HUDEP-2 (cell line): Measurements from ENCODE around the gene RPS6KC1.
"Not testable (repeated sequence)": the region's sequence is repeated elsewhere in the genome, so short reads cannot be mapped to it uniquely, and the experiment has no call there.

ENCODE experiments used
- DNase-seq, 76 experiments: peaks; one replicate each; lab custom pipeline; 2025; ENCODE audit not compliant: unreplicated experiment in 76 of 76; lab: John Stamatoyannopoulos, UW

Gene RPS6KC1, protein sequence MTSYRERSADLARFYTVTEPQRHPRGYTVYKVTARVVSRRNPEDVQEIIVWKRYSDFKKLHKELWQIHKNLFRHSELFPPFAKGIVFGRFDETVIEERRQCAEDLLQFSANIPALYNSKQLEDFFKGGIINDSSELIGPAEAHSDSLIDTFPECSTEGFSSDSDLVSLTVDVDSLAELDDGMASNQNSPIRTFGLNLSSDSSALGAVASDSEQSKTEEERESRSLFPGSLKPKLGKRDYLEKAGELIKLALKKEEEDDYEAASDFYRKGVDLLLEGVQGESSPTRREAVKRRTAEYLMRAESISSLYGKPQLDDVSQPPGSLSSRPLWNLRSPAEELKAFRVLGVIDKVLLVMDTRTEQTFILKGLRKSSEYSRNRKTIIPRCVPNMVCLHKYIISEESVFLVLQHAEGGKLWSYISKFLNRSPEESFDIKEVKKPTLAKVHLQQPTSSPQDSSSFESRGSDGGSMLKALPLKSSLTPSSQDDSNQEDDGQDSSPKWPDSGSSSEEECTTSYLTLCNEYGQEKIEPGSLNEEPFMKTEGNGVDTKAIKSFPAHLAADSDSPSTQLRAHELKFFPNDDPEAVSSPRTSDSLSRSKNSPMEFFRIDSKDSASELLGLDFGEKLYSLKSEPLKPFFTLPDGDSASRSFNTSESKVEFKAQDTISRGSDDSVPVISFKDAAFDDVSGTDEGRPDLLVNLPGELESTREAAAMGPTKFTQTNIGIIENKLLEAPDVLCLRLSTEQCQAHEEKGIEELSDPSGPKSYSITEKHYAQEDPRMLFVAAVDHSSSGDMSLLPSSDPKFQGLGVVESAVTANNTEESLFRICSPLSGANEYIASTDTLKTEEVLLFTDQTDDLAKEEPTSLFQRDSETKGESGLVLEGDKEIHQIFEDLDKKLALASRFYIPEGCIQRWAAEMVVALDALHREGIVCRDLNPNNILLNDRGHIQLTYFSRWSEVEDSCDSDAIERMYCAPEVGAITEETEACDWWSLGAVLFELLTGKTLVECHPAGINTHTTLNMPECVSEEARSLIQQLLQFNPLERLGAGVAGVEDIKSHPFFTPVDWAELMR

DNA sequence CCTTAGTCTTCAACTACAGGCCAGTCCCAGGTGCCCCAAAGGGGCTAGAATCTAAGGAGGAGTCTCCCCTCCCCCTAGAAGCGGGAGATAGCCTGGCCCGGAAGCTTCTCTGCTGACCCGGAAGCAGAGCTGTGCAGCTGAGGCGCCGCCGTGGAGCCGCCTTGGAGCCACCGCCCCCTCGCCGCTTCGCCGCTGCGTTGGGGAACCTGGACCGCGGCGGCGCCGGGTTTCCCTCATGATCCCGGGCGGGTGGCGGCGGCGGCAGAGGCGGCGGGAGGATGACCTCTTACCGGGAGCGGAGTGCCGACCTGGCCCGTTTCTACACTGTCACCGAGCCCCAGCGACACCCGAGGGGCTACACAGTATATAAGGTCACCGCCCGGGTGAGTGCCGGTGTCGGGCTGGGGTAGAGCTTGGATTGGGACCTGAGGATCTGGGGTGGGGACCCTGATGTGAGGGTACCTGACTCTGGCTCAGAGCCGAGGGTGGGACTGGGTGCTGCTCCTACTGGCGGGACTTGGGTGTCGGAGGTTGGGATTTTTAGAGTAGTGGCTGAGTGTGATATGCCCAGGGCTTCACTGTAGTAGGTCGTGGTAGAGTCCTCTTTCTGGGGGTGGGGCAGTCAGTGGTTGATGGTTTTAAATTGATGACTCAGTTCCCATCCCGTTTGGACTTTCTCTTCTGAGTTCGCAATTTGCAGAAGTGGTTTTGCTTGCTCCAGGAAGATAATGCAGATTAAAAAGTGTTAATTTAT lies at the start of gene RPS6KC1:
RPS6KC1 (plus strand) TSS at position 115 of the 754 bp plus-strand sequence; CDS start at position 279, 164 bp downstream.
- DNase-seq: peak in 74 of 76 experiments; percentile 16 to 83 (median 68)

- DNase-seq: no peak
Observed at GRCh38 chr1:213003256-213003655, 47.8 kb upstream of the RPS6KC1 start.

DNA sequence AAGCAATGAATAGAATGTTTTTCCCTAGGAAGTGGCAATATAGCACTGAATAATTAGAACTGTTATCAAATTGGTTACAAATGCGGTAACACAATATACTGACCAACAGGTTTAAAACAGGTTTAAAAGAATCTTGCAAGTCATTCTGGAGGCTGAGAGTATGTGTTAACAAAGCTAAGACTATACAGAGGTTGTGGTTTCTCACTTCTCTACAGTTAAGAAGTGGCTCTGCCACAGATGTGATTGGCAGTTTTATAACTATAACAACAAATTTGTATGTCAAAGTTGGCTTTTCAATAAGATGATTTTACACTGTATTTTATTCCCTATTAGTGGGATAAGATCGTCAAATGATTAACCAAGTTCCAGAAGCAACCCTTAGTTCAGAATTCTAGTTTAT lies 42.5 kb upstream of the RPS6KC1 start:
- DNase-seq: no peak

- DNase-seq: peak in 1 of 76 experiments; percentile 1
Observed at GRCh38 chr1:213014642-213015041, 36.4 kb upstream of the RPS6KC1 start.

DNA sequence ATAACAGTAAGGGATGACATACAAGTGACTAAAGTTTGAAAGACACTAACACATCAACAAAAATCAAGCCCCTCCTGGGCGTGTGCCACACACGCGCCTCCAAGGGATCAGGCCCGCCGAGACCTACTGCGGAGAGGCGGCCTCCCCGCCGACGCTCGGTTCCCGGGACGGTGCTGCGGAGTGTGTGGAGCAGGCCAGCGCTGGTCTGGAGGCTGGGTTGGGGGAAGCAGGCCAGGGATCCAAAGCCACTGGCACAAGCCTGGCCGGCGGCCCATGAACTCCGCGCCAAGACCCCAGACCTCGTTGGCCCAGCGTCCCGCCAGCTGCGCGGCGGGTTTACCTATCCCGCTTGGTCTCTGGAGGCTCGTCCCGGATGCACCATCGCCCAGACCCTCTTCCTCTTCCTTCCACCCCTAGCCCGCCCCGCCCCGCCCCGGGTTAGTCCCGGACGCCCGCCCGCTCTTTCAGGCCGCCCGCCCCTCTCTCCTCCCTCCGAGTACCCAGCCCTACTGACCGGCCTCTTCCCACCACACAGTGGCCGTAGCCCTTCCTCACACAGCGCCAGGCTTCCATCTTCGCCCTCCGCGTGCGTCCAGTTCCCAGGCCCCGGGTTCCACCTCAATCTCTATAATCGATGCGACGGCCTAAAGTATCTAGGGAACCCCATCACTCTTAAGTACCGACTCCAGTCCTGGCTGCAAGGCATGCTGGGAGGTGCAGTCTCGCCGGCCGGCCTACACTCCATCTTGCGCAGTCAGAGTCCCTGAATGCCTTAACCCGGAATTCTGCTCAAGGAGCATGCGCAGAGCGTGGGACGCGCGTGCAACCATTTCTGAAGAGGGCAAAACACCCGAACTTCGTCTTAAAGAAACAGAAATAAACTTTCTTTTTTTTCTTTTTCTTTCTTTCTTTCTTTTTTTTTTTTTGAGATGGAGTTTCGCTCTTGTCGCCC lies 35.7 kb upstream of the RPS6KC1 start, which contains the start of gene ANGEL2:
ANGEL2 (minus strand) TSS at position 769 of the 952 bp plus-strand sequence; CDS start at position 573, 196 bp downstream.
- peak; percentile 51 to 96 (median 90) for DNase-seq

- DNase-seq: peak in 5 of 76 experiments; percentile 1 to 10 (median 4)
Observed at GRCh38 chr1:213017447-213018273, 33.4 kb upstream of the RPS6KC1 start.

- DNase-seq: no peak
Observed at GRCh38 chr1:213019450-213019849, 31.6 kb upstream of the RPS6KC1 start.

- no peak for DNase-seq
Observed at GRCh38 chr1:213020016-213020415, 31.0 kb upstream of the RPS6KC1 start.

DNA sequence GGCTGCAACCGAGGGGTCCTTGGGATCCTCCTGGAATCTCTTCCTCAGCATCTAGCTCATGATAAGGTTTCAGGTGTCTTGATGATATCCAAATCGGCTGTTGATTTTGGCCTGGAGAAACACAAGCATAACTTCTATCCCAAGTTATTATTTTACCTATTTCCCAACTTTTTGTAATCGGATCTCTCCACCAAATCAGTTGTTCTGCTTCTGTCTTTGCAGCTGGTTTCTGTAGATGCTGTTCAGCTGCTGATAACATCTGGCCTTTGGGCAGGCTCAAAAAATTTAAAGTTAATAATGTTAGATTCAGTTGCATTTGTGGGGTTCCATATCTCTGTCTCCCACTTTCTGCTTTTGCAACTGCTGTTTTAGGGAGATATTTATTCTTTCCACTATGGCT lies 24.0 kb upstream of the RPS6KC1 start:
- DNase-seq: not testable (repeated sequence)

GRCh38 chr1:213032651-213033050 lies 18.4 kb upstream of the RPS6KC1 start:
- no peak for DNase-seq

- DNase-seq: no peak
Observed at GRCh38 chr1:213034713-213035112, 16.3 kb upstream of the RPS6KC1 start.

- DNase-seq: no peak
Observed at GRCh38 chr1:213035573-213035972, 15.5 kb upstream of the RPS6KC1 start.

DNA sequence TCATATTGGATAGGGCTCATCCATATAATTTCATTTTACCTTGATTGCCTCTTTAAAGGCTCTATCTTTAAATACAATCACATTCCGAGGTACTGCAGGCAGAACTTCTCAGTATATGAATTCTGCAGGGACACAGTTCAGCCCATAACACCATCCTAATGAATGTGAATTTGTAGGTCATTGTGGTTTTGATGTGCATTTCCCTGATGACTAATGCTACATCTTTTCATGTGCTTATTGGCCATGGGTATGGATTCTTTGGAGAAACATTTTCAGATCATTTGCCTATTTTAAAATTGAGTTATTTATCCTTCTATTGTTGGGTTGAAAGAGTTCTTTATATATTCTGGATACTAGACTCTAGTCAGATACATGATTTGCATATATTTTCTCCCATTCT lies 9.6 kb upstream of the RPS6KC1 start:
- DNase-seq: no peak

DNA sequence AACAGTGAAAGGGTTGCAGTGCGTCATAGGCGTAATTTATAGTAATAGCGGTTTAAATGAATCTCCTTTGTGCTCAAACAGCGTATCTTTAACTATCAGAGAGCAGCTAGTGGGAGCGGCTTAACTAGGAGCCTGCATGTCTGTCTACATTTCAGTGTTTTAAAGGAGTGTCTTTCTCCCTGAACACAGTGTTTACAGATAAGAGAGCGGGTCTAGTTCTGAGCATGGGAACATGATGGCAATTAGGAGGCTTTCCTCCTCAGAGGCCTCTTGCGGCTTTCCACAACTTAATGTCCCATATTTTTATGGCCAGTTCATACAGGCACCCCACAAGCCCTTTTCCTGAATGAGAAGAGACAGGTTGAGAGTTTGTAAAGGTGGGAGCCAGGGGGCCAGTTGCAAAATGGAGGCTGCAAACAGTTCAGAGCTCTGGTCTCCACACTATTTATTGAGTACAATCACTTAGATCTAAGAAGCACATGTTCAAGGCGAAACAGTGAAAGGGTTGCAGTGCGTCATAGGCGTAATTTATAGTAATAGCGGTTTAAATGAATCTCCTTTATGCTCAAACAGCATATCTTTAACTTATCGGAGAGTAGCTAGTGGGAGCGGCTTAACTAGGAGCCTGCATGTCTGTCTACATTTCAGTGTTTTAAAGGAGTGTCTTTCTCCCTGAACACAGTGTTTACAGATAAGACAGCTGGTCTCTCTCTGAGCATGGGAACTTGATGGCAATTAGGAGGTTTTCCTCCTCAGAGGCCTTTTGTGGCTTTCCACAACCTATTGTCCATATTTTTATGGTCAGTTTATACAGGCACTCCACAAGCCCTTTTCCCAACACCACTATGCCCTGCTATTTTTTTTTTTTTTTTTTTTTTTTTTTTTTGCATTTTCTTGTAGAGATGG lies 5.5 kb upstream of the RPS6KC1 start:
- peak in 7 of 76 experiments; percentile 11 to 22 (median 18) for DNase-seq

DNA sequence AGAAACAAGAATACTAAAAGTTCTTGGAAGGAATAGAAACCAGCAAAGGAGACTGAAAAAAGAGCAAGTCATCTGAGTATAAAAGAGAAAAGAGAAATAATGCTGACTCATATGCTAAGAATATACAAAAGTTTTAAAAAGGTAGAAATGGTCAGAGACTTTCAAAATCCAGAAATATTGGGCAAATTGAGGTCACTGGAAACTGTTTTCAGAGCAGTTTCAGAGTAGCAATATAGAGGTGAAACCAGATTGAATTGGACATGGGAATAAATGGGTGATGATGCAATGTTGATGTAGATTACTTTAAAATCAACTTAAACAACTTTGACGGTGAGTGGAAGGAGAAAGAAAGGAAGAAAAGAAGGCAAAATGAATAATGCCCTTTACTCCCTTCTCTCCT lies 1.8 kb upstream of the RPS6KC1 start:
- DNase-seq: no peak

- no peak for DNase-seq
Observed at GRCh38 chr1:213050745-213051126, 305 bp upstream of the RPS6KC1 start.

DNA sequence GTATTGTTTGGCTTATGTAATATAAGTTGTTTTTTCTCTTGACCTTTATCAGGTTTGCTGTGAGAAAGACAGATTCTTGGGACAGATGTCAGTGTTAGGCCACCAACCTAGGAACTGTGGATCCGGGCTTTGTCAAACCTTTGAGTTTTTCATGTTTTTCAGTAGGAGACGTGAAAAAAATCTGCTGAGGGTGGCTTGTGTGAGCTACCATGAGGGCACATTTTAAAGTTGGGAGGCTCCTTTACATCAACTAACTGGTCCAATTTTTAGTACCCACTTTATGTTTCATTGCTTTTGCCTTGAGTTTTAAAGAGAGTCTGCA lies 801 bp downstream of the RPS6KC1 start:
- DNase-seq: no peak
